Activated CD4-positive, alpha-beta T cell treated with anti-CD3 and anti-CD28 coated beads, Interleukin-2, amount 50 U/mL, for 4 hours (primary cell): ENCODE data around the gene MS4A12.
"Not testable (repeated sequence)": the region's sequence is repeated elsewhere in the genome, so short reads cannot be mapped to it uniquely, and the experiment has no call there.

ENCODE experiments used
- DNase-seq, 2 experiments: peaks; one replicate each; pipeline ENCODE4 v3.0.0-alpha.2; 2020

Gene MS4A12, protein sequence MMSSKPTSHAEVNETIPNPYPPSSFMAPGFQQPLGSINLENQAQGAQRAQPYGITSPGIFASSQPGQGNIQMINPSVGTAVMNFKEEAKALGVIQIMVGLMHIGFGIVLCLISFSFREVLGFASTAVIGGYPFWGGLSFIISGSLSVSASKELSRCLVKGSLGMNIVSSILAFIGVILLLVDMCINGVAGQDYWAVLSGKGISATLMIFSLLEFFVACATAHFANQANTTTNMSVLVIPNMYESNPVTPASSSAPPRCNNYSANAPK

DNA sequence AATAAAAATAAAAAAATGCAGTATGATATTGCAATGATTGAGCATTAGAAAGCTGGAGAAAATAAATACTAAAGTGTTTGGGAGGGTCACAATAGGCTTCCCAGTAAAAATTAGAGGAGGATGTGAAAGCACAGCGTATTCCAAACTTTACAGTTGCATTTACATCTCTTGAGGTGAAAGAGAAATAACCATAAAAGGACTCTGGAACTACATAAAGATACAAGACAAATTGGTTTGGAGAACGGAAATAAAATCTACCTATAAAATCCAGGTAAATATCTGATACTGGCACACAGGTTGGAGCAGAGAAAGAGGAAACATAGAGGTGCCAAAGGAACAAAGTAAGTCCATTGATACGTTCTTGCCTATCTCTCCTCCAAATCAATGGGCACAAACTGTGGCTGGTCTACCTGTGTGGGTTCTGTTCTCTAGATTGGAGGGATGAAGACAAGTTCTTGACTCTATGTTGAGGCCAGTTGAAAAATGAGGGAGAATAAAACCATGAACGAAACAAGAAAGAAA lies at the start of gene MS4A12:
Gene MS4A12 (plus strand): TSS at position 291 of the 522 bp plus-strand sequence. CDS start 4,541 bp downstream, outside the sequence.
- no peak for DNase-seq

DNA sequence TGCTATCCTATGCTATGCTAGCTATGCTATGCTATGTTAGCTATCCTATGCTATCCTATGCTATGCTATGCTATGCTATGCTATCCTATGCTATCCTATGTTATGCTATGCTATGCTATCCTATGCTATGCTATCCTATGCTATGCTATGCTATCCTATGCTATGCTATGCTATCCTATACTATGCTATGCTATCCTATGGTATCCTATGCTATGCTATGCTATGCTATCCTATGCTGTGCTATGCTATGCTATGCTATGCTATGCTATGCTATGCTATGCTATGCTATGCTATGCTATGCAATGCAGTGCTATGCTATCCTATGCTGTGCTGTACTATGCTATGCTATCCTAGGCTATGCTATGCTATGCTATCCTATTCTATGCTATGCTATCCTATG lies 45.5 kb upstream of the MS4A12 start:
- no peak for DNase-seq

DNA sequence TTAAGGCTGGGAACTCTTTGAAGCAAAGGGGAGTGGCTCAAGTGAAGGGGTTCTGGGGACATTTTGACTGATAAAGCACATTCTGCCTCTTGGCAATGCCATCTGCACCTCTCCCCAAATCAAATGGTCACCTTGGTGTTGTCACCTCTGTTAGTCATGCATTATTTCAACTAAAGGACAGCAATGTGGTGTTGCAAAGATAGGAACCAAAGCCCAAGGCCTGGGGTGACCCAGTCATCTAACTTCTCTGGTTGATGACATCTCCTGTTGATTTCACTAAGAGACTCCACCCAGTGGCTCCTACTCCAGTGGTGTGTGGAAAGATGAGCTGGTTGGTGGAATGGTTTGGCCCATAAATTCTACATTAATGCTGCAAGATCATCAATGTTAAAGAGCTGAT lies 44.7 kb upstream of the MS4A12 start:
- DNase-seq = no peak

DNA sequence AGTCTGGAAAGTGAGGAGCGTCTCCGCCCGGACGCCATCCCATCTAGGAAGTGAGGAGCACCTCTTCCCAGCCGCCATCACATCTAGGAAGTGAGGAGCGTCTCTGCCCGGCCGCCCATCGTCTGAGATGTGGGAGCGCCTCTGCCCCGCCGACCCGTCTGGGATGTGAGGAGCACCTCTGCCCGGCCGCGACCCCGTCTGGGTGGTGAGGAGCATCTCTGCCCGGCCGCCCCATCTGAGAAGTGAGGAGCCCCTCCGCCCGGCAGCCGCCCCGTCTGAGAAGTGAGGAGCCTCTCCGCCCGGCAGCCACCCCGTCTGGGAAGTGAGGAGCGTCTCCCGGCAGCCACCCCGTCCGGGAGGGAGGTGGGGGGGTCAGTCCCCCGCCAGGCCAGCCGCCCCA lies 41.4 kb upstream of the MS4A12 start:
- DNase-seq = not testable (repeated sequence)

DNA sequence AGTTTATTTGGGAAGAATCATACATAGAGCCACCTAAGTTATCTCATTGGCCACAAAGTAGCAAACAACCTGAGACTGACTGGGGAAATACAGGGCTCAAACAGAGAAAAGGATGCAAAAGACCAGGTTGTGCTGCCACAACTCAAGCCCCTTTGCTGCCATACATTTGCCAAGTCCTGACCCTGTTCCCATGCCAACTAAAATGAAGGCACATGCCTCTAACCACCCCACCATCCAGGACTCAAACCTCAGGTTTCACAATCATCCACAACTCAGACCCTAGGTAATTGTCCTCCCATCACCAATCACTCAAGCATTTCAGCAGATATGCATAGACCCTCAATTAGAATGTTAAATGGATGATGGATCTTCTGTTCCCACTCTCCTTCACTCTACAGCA lies 38.4 kb upstream of the MS4A12 start:
- no peak for DNase-seq

DNA sequence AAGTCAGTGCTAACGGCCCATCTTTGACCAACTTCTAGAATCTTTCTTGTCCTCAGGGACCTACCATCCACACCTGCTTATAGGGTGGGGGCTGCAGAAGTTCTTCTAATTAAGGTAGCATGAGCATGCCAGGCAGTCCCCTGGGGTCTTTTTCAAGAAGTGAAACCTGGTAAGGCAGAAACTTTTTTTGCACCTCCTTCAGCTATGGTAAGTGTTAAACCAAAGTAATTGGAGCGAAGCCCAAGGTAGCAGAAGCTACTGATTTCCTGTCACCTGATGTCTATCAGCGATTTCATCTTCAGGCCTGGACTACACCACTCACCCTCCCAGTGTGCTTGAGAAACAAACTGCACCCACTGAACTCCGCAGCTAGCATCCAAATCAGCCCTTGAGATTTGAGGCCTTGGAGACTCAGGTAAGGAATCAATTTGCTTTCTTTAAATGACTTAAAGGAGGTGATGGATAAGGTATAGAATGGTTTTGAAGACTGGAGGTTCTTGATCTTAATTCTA lies 37.0 kb upstream of the MS4A12 start, which contains the start of gene MS4A1:
Gene MS4A1 (plus strand): TSS at position 317 of the 512 bp plus-strand sequence. CDS start 6,528 bp downstream, outside the sequence.
- DNase-seq = no peak

DNA sequence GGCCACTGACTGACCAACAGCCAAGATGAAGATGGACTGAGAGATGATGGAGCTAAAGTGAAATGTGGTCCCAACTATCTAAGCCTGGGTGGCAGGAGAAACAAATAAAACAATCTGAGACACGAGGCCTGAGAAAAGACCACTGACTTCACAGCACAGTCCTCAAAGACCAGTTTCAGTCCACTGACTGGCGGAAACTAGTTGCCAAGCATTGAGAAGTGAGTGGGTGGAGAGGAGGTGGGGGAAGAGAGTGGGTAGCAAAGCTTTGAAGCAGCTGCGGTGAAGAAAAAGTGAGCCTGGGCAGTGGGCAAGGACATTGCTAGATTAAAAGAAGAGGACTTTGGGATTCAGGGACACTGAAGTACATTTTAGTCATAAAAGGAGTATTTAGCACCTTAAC lies 35.0 kb upstream of the MS4A12 start:
- DNase-seq = no peak

DNA sequence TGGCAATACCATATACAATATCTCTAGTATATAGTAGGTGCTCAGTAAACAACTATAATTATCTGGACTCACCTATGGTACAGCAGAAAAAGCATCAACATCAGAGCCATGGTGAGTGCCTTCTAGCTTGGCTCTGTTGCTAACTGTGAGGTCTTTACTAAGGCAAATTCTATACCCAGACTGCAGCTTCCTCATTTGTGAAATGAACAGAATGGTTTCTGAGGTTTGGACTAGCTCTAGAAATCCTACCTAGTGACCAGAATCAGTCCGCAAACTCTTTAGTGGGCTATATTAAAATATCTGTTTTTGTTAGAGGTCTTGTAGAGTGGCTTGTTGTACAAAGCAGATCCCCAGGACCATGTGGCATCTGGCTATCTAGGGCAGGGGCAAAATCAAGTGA lies 33.2 kb upstream of the MS4A12 start:
- no peak for DNase-seq

DNA sequence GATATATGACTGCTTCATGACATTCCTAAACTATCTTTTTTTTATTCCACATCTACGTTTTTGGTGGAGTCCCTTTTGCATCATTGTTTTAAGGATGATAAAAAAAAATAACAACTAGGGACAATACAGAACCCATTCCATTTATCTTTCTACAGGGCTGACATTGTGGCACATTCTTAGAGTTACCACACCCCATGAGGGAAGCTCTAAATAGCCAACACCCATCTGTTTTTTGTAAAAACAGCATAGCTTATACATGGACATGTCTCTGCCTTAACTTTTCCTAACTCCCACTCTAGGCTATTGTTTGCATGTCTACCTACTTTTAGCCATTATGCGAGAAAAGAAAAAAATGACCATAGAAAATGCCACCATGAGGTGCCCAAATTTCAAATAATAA lies 23.7 kb upstream of the MS4A12 start:
- no peak for DNase-seq

DNA sequence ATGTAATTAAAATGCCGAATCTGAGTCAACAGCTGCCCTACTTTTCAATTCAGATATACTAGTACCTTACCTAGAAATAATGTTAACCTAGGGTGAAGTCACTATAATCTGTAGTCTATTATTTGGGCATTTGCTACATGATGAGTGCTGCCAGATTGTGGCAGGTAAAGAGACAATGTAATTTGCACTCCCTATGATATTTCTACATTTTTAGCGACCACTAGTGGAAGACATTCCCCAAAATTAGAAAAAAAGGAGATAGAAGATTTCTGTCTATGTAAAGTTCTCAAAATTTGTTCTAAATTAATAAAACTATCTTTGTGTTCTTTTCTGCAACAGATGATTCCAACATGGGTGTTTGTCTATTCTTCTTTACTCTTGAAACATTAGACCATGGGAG lies 22.9 kb upstream of the MS4A12 start:
- DNase-seq = no peak

DNA sequence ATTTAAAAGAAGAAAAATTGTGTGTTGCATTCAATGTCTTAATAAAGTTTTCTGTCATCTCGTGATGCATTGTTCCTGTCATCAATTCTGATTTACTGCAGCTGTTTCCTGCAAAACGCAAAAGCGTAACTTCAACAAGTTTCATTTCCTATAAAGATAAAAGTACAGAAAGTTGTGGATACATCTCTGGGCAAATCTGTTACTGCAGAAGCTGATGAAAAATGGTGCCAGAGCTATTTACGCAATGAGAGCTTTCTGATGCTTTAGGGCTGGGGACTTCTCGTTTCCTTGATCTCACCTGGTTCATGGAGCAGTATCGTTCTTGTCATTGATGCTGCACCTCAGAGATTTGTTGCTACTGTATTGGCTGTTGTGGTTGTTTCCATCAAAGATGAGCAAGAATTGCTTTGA lies 15.5 kb upstream of the MS4A12 start:
- no peak for DNase-seq

DNA sequence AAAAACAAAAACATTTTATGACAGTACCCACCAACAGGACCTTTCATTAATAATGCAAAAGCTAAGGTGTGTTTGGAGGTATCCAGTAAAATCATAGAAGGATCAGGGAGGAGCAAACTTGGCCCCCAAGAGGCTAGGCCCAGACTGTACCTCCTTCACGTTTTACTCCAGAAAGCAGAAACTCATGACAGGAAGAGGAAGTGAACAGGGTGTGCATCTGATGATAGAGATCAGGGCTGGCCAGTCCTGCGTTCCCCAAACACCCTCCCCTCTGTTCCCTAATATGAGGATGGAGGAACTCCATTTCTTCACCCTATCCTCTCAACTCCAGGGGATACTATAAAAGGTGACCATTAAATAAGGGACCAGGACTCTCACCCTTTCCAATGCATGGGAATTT lies 10.2 kb upstream of the MS4A12 start:
- no peak for DNase-seq

DNA sequence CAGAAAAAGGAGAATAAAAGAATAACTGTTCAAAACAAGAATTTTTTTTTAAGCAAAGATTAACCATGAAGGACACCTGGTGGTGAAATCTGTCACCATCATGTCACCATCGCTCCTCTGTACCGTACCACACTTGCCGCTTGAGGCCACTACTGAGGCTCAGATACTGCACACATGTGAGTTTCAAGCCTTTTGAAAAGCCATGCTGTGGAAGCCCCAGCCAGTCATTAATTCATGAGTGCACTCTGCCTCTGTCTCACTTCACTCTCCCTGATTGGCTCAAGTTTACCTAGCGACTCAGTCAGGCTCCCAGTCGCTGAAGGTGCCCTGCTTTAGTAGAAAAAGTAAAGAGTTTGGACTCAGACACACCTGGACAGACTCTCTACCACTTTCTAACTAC lies 6.6 kb upstream of the MS4A12 start:
- DNase-seq = no peak

DNA sequence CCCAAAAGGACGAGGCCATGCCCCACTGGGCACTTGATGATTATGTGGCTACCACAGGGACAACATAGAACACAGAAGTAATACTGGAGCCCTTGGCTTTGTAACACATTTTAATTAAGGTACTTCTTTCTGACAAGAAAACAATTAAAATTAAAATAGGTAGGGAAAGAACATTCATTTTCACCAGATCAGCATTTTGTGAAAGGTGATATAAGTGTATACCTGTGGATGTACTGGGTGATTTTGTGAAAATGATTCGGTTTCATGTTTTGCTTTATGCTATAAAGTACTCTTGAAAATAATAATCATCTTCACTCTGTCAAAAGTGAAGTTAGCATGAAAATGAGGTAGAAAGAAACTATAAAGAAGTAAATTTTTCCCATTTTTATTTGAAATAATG lies 876 bp downstream of the MS4A12 start:
- no peak for DNase-seq

DNA sequence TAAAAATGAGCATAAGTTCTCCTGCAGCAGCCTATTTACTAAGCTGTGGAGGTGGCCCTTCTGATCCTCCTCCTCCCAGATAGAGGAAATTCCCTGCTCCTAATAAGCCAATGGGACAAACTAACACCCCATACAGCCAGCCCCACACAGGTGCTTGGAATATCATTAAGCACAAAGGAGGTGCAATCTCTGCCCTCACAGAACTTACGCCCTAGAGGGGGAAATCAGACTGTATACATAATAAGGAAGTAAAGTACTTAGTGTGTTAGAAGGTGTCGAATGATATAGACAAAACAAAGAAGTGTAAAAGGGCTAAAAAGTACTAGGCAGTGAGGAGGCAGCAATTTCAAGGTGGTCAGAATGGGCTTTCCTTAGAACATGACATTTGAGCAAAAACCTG lies 5.8 kb downstream of the MS4A12 start:
- DNase-seq = no peak

DNA sequence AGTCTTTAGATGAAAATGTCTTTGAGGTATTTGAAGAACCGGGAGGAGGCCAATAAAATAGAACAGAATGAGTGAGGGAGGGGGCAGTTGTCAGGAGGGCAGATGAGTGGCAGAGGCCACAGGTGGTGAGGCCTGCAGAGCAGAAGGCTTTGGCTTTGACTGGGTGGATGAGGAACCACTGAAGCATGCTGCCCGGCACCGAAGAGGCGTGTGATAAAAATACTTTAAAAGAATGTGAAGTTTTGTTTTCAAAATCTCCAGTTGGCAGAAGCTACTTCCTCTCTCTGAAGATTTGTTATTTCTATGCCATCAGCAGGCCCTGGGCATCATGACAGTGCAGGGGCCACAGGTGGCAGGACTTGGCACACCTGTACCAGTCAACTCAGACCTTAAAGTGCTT lies 6.3 kb downstream of the MS4A12 start:
- no peak for DNase-seq

DNA sequence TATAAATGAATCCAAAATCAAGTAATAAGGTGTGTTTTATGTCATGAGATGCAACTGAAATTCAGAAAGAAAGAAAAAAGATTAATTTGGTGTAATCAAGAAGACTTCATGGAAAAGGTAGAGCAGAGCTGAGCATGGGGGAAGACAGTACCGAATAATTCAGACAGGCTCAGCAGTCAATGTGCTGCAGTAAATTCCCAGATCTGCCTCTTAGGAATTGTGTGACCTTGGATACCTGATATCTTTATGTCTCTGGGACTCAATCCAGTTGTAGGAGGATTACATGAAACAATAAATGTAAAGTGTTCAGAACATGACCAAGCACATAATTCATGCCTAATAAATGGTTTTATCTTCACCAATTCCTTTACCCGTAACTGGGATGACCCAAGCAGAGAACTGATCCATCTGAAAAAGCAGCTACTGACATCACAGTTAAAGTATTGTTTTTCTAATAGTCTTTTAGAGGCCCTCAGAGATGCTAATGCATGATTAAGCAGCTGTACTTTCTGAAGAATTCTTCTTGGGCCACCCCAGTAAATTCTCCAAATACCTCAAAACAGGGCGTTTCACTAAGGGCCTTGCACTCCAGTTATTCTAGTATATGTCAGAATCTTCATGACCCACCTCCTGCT lies 7.8 kb downstream of the MS4A12 start:
- no peak for DNase-seq

DNA sequence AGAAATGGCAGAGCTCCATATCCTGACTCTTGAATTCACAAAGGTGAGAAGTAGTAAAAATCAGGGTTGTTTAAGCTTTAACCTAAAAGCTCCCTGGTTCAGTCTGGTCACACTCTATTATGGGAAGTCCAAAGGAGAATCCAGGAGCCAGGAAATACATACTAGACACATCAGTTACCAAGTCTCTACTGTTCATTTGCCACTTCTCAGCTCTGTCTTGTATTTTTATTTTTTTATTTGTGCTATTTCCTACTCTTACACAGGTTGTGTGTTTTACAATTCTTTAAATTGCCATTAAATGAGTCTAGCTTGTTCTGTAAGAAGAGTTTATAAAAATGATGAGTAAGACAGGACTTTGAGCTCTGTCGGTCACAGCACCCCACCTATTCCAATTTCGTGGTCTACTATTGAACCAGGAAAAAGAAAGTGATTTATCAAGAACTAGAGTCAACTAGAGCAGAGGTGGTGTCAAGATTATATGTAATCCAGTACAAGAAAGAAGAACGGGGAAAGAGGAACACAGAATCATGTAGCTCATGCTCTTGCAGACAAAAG lies 9.7 kb downstream of the MS4A12 start:
- no peak for DNase-seq

DNA sequence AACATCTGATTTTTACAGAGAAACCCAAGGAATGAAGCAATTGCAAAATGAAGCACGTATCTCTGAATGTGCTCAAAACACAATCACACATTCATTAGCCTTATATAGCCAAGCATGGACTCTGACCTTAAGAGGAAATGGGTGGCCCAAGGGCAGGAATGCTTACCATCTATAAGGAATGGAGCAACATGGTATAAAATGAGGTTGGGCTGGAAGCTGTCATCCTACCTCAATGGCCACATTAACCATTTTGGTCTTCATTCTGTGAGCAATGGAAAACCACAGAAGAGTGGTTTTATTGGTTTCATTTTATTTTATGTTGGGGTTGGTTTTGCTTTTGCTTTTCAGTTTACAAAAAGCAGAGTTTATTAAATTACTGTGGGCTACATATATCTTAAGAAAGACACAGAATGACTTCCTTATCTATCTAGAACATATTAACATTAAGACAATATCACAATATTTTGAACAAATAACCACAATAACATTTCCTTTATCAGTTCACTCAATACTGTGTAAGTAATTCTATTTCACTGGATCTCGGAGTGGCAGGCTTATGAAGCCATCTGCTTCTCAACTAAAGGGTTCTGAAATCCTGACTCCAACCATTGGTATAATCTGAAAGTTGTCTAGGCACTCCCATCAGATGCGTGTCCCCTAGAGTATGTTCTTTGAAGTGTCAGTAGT lies 11.8 kb downstream of the MS4A12 start:
- no peak for DNase-seq

DNA sequence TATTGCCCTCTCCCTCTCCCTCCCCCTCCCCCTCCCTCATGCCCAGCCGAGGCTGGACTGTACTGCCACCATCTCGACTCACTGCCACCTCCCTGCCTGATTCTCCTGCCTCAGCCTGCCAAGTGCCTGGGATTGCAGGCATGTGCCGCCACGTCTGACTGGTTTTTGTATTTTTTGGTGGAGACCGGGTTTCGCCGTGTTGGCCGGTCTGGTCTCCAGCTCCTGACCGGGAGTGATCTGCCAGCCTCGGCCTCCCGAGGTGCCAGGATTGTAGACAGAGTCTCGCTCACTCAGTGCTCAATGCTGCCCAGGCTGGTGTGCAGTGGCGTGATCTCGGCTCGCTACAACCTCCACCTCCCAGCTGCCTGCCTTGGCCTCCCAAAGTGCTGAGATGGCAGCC lies 17.0 kb downstream of the MS4A12 start:
- not testable (repeated sequence) for DNase-seq

DNA sequence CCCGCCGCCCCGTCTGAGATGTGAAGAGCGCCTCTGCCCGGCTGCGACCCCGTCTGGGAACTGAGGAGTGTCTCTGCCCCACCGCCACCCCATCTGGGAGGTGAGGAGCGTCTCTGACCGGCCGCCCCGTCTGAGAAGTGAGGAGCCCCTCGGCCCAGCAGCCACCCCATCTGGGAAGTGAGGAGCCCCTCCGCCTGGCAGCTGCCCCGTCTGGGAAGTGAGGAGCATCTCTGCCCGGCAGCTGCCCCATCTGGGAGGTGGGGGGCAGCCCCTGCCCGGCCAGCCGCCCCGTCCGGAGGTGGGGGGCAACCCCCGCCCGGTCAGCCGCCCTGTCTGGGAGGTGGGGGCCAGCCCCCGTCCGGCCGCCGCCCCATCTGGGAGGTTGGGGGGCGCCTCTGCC lies 17.6 kb downstream of the MS4A12 start:
- not testable (repeated sequence) for DNase-seq

DNA sequence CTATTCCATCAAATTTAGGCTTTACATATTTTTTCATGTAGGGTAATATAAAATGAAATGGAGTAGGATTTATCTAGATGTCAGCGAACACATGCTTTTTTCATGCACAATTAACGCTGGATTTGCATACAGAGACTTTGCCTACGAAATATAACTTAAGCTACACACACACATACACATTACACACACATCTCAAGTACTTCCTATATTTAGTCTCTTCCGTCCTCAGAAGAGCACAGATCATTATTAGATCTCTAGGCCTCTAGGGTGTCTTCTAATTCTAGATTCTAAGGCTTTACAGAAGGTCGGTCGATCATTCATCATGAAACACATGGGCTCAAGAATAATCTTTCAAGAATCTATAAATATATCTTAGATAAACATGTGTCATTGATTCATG lies 18.8 kb downstream of the MS4A12 start:
- DNase-seq = no peak

DNA sequence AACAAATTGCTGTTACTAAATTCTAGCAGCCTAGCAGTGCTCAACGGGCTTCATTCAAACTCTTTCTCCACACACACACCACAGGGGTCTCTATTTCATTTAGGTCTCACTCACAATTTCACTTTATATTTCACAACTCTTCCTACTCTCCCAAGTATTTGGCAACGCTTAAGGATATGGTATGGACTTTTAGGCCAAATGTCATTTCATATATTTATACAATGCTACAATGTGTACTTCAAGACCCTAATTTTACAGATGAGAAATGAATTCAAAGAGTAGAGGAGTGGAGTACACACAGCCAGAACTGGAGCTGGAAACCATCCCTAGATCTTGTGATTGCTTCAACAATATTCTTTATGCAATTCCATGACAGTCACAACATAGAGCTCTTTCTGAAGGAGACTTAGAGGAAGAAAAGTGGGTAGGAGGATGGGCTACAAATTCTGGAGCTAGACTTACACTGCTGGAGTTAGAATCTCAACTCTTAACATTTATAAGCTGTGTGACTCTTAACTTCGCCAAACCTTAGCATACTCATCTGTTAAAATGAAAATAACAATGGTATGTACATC lies 20.2 kb downstream of the MS4A12 start:
- DNase-seq = no peak
